Astrocyte of the cerebellum (primary cell): ENCODE data around the gene ILF3.

Source experiments
- DNase-seq: peaks from one replicate; pipeline ENCODE4 v3.0.0-alpha.2; 2011; ENCODE audit warnings: low read depth
- H3K4me3 ChIP-seq: 2 replicates; pipeline ENCODE4 v1.5.1; 2011; ENCODE audit warnings: mild to moderate bottlenecking, low read depth, low read length, moderate library complexity
- in situ Hi-C: cut with HindIII; loops from 2 replicates; pipeline ENCODE4 v1.10.0; 2017; ENCODE audit warnings: low sequenced_read_pairs
- TF ChIP-seq, protein P1 (sequence below): IDR thresholded peaks from 2 replicates; pipeline ENCODE4 v1.5.1; 2012; ENCODE audit warnings: low read length, low read depth, moderate library complexity, mild to moderate bottlenecking; ENCODE audit errors: missing control alignments

ILF3 gene

DNA sequence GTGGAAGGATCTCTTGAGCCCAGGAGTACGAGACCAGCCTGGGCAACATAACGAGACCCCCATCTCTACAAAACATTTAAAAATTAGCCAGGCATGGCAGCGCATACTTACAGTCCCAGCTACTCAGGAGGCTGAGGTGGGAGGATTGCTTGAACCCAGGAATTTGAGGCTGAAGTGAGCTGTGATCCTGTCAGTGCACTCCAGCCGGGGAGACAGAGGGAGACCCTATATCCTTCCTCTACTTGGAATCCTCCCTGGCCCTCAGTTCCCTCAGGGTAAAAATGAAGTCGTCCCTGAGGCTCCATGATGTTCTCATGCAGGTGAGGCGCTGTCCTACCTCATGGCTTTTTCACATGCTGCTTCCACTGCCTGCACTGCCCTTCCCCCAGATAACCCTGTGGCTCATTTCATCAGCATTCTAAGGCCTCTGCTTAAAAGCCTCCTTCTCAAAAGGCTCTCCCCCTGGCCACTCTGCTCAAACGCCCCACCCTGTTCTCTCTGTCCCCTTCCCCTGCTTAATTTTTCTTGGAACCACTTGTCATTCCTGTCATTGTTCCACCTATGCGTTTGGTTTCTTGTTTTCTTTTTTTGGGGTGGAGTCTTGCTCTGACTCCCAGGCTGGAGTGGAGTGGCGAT lies 82.9 kb downstream of the ILF3 start:
- in situ Hi-C loops, result no loop called here
- DNase-seq, result no peak
- no peak overlapping the region for H3K4me3 ChIP-seq
- TF ChIP-seq, protein P1, sequence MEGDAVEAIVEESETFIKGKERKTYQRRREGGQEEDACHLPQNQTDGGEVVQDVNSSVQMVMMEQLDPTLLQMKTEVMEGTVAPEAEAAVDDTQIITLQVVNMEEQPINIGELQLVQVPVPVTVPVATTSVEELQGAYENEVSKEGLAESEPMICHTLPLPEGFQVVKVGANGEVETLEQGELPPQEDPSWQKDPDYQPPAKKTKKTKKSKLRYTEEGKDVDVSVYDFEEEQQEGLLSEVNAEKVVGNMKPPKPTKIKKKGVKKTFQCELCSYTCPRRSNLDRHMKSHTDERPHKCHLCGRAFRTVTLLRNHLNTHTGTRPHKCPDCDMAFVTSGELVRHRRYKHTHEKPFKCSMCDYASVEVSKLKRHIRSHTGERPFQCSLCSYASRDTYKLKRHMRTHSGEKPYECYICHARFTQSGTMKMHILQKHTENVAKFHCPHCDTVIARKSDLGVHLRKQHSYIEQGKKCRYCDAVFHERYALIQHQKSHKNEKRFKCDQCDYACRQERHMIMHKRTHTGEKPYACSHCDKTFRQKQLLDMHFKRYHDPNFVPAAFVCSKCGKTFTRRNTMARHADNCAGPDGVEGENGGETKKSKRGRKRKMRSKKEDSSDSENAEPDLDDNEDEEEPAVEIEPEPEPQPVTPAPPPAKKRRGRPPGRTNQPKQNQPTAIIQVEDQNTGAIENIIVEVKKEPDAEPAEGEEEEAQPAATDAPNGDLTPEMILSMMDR, result no peak

DNA sequence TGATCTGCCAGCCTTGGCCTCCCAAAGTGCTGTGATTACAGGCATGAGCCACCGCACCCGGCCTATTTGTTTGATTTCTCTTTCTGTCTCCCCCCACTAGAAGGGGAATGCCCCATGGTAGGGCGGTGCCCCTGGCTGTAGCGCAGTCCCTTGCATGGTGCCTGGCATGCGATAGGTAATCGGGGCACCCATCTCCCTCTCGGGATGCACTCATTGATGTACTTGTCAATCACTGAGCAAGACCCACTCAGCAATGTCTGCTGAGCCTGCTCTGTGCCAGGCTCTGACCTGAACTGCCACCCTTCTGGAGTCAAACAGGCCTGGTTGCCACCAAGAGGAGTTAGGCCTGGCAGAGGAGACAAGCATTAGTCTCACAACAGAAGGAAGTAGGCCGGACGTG lies 83.6 kb downstream of the ILF3 start:
- no peak for DNase-seq
- no peak overlapping the region for H3K4me3 ChIP-seq
- in situ Hi-C loops, result no loop called here
- TF ChIP-seq, protein P1, result no peak

DNA sequence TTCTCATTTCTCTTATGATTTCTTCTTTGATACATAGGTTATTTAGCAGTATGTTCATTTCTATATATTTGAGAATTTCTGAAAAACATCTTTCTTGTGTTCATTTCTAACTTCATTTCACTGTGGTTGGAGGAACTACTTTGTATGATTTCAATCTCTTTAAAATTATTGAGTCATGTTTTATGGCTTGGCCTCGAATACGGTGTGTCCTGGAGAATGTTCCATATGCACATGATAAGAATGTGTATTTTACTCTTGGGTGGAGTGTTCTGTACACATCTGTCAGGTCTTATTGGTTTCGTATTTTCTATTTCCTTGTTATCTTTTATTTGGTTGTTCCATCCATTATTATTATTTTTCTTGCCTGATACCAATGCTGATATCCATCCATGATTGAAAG lies 86.7 kb downstream of the ILF3 start:
- TF ChIP-seq, protein P1, result no peak

More for the DNA sequence above, 86.7 kb downstream of the ILF3 start:
- in situ Hi-C loops, result no loop called here
- no peak for DNase-seq
- no peak overlapping the region for H3K4me3 ChIP-seq
